Muscle layer of colon (tissue), 2 donors: ENCODE data around the gene OSBPL3.
"Not testable (repeated sequence)": the region's sequence is repeated elsewhere in the genome, so short reads cannot be mapped to it uniquely, and the experiment has no call there.

Source experiments
- H3K27ac ChIP-seq: one replicate; pipeline ENCODE4 v1.7.0; 2013; ENCODE audit warnings: low read depth, mild to moderate bottlenecking, low read length, moderate library complexity
- H3K27me3 ChIP-seq, 2 donors: one replicate each; pipeline ENCODE4 v1.7.0; 2013; ENCODE audit warnings: low read length in 2 of 2, mild to moderate bottlenecking in 2 of 2; ENCODE audit not compliant: insufficient read depth in 2 of 2, control insufficient read depth in 1 of 2
- H3K36me3 ChIP-seq: one replicate; pipeline ENCODE4 v1.7.0; 2013; ENCODE audit warnings: mild to moderate bottlenecking, low read length; ENCODE audit not compliant: insufficient read depth
- H3K4me1 ChIP-seq: one replicate; pipeline ENCODE4 v1.7.0; 2013; ENCODE audit warnings: mild to moderate bottlenecking, low read length; ENCODE audit not compliant: insufficient read depth
- H3K4me3 ChIP-seq, 2 donors: one replicate each; pipeline ENCODE4 v1.7.0; 2013; ENCODE audit warnings: low read length in 2 of 2, low read depth in 1 of 2, mild to moderate bottlenecking in 1 of 2, moderate library complexity in 1 of 2
- H3K9ac ChIP-seq: one replicate; pipeline ENCODE4 v1.7.0; 2013; ENCODE audit warnings: low read length
- H3K9me3 ChIP-seq: one replicate; pipeline ENCODE4 v1.7.0; 2013; ENCODE audit warnings: mild to moderate bottlenecking, low read length
- donor health status: abdominal sarcoma.
- donor health status: Adenocarcinoma of cecum.

Gene OSBPL3

GRCh38 chr7:24913801-24914464, 66.0 kb downstream of the OSBPL3 start:
- Histone ChIP-seq H3K27ac (no peak overlapping the region), H3K4me1 (no peaks in the 10 kb centered on the region), H3K9me3 (no peaks in the 10 kb centered on the region), H3K9ac (no peak overlapping the region), H3K4me3 (no peak overlapping the region), H3K36me3 (no peaks in the 10 kb centered on the region), H3K27me3 (no peaks in the 10 kb centered on the region)

- no peaks in the 10 kb centered on the region for H3K36me3 ChIP-seq
- no peaks in the 10 kb centered on the region for H3K27me3 ChIP-seq
- H3K27ac ChIP-seq, result no peak overlapping the region
- no peak overlapping the region for H3K9ac ChIP-seq
- no peak overlapping the region for H3K4me3 ChIP-seq
- no peaks in the 10 kb centered on the region for H3K4me1 ChIP-seq
- no peaks in the 10 kb centered on the region for H3K9me3 ChIP-seq
Measured at GRCh38 chr7:24912874-24913514, 67.0 kb downstream of the OSBPL3 start.

GRCh38 chr7:24912424-24912823, 67.6 kb downstream of the OSBPL3 start:
- H3K4me3 ChIP-seq, result no peak overlapping the region
- H3K27me3 ChIP-seq, result no peaks in the 10 kb centered on the region
- H3K27ac ChIP-seq, result no peak overlapping the region
- no peaks in the 10 kb centered on the region for H3K4me1 ChIP-seq
- H3K36me3 ChIP-seq, result no peaks in the 10 kb centered on the region
- no peak overlapping the region for H3K9ac ChIP-seq
- H3K9me3 ChIP-seq, result no peaks in the 10 kb centered on the region

- Histone ChIP-seq H3K27ac (no peak overlapping the region), H3K27me3 (no peaks in the 10 kb centered on the region), H3K9ac (no peak overlapping the region), H3K36me3 (no peaks in the 10 kb centered on the region), H3K4me1 (no peaks in the 10 kb centered on the region), H3K4me3 (no peak overlapping the region), H3K9me3 (no peaks in the 10 kb centered on the region)
Measured at GRCh38 chr7:24911213-24911603, 68.8 kb downstream of the OSBPL3 start.

- H3K27me3 ChIP-seq, result no peaks in the 10 kb centered on the region
- H3K36me3 ChIP-seq, result no peaks in the 10 kb centered on the region
- H3K4me1 ChIP-seq, result no peaks in the 10 kb centered on the region
- H3K27ac ChIP-seq, result no peak overlapping the region
- H3K9me3 ChIP-seq, result no peaks in the 10 kb centered on the region
- H3K9ac ChIP-seq, result no peak overlapping the region
- H3K4me3 ChIP-seq, result no peak overlapping the region
Measured at GRCh38 chr7:24910551-24911212, 69.3 kb downstream of the OSBPL3 start.

- H3K4me3 ChIP-seq, result no peak overlapping the region
- H3K4me1 ChIP-seq, result no peaks in the 10 kb centered on the region
- H3K27me3 ChIP-seq, result no peaks in the 10 kb centered on the region
- no peak overlapping the region for H3K9ac ChIP-seq
- H3K36me3 ChIP-seq, result no peaks in the 10 kb centered on the region
- no peak overlapping the region for H3K27ac ChIP-seq
- H3K9me3 ChIP-seq, result no peaks in the 10 kb centered on the region
Measured at GRCh38 chr7:24908727-24909126, 71.3 kb downstream of the OSBPL3 start.

GRCh38 chr7:24908166-24908565, 71.8 kb downstream of the OSBPL3 start:
- H3K9ac ChIP-seq, result no peak overlapping the region
- H3K4me1 ChIP-seq, result no peaks in the 10 kb centered on the region
- H3K36me3 ChIP-seq, result no peaks in the 10 kb centered on the region
- H3K27me3 ChIP-seq, result no peaks in the 10 kb centered on the region
- no peaks in the 10 kb centered on the region for H3K9me3 ChIP-seq
- H3K4me3 ChIP-seq, result no peak overlapping the region
- no peak overlapping the region for H3K27ac ChIP-seq

GRCh38 chr7:24907311-24907886, 72.6 kb downstream of the OSBPL3 start:
- no peak overlapping the region for H3K9ac ChIP-seq
- H3K27ac ChIP-seq, result no peak overlapping the region
- no peaks in the 10 kb centered on the region for H3K4me1 ChIP-seq
- H3K4me3 ChIP-seq, result no peak overlapping the region
- H3K27me3 ChIP-seq, result no peaks in the 10 kb centered on the region
- no peaks in the 10 kb centered on the region for H3K36me3 ChIP-seq
- no peaks in the 10 kb centered on the region for H3K9me3 ChIP-seq

GRCh38 chr7:24905996-24906770, 73.8 kb downstream of the OSBPL3 start:
- no peaks in the 10 kb centered on the region for H3K27me3 ChIP-seq
- H3K9ac ChIP-seq, result no peak overlapping the region
- H3K36me3 ChIP-seq, result no peaks in the 10 kb centered on the region
- no peak overlapping the region for H3K4me3 ChIP-seq
- H3K4me1 ChIP-seq, result no peaks in the 10 kb centered on the region
- H3K27ac ChIP-seq, result no peak overlapping the region
- no peaks in the 10 kb centered on the region for H3K9me3 ChIP-seq

GRCh38 chr7:24903992-24904391, 76.0 kb downstream of the OSBPL3 start:
- not testable (repeated sequence) for H3K27me3 ChIP-seq, H3K36me3 ChIP-seq, H3K4me3 ChIP-seq, H3K9me3 ChIP-seq, H3K9ac ChIP-seq, H3K4me1 ChIP-seq, H3K27ac ChIP-seq

GRCh38 chr7:24903559-24903958, 76.4 kb downstream of the OSBPL3 start:
- Histone ChIP-seq H3K9ac (no peak overlapping the region), H3K36me3 (no peaks in the 10 kb centered on the region), H3K4me3 (no peak overlapping the region), H3K4me1 (no peaks in the 10 kb centered on the region), H3K9me3 (no peaks in the 10 kb centered on the region), H3K27me3 (no peaks in the 10 kb centered on the region), H3K27ac (no peak overlapping the region)
